Rectal smooth muscle tissue (tissue), 1 donor: ENCODE measurements around the gene CR1L.
"Not testable (repeated sequence)": the region's sequence is repeated elsewhere in the genome, so short reads cannot be mapped to it uniquely, and the experiment has no call there.

ENCODE experiments used
- H3K27ac ChIP-seq: one replicate; pipeline ENCODE4 v1.7.0; 2013; ENCODE audit warnings: low read depth, low read length, inconsistent platforms
- H3K27me3 ChIP-seq: one replicate; pipeline ENCODE4 v1.7.0; 2013; ENCODE audit warnings: low read length; ENCODE audit not compliant: control insufficient read depth, insufficient read depth
- H3K36me3 ChIP-seq: one replicate; pipeline ENCODE4 v1.7.0; 2013; ENCODE audit warnings: low read length; ENCODE audit not compliant: control insufficient read depth, insufficient read depth
- H3K4me1 ChIP-seq: one replicate; pipeline ENCODE4 v1.7.0; 2013; ENCODE audit warnings: low read length; ENCODE audit not compliant: control insufficient read depth, insufficient read depth
- H3K4me3 ChIP-seq: one replicate; pipeline ENCODE4 v1.7.0; 2013; ENCODE audit warnings: low read length
- H3K9ac ChIP-seq: one replicate; pipeline ENCODE4 v1.7.0; 2013; ENCODE audit warnings: low read length

The CR1L gene

GRCh38 chr1:207744000-207744534, 99.1 kb downstream of the CR1L start:
- Histone ChIP-seq H3K4me3 (no peak overlapping the region), H3K4me1 (no peaks in the 10 kb centered on the region), H3K9ac (no peak overlapping the region), H3K27ac (no peak overlapping the region), H3K27me3 (no peaks in the 10 kb centered on the region), H3K36me3 (no peaks in the 10 kb centered on the region)

GRCh38 chr1:207745285-207745684, 100.4 kb downstream of the CR1L start:
- H3K4me3 ChIP-seq = no peak overlapping the region
- no peaks in the 10 kb centered on the region for H3K4me1 ChIP-seq
- H3K27ac ChIP-seq = no peak overlapping the region
- no peaks in the 10 kb centered on the region for H3K36me3 ChIP-seq
- H3K27me3 ChIP-seq = no peaks in the 10 kb centered on the region
- H3K9ac ChIP-seq = no peak overlapping the region

- Histone ChIP-seq H3K9ac (no peak overlapping the region), H3K4me3 (no peak overlapping the region), H3K36me3 (no peaks in the 10 kb centered on the region), H3K4me1 (peaks cover 5% of the 10 kb centered on the region), H3K27ac (no peak overlapping the region), H3K27me3 (no peaks in the 10 kb centered on the region)
These were observed 101.2 kb downstream of the CR1L start for GRCh38 chr1:207745839-207746767.

GRCh38 chr1:207747627-207748492, 102.9 kb downstream of the CR1L start:
- no peak overlapping the region for H3K4me3 ChIP-seq
- H3K27me3 ChIP-seq = no peaks in the 10 kb centered on the region
- peaks cover 8% of the 10 kb centered on the region for H3K4me1 ChIP-seq
- H3K36me3 ChIP-seq = no peaks in the 10 kb centered on the region
- H3K9ac ChIP-seq = no peak overlapping the region
- no peak overlapping the region for H3K27ac ChIP-seq

GRCh38 chr1:207748737-207749528, 104.0 kb downstream of the CR1L start:
- Histone ChIP-seq H3K9ac (no peak overlapping the region), H3K4me3 (no peak overlapping the region), H3K27ac (no peak overlapping the region), H3K27me3 (no peaks in the 10 kb centered on the region), H3K36me3 (no peaks in the 10 kb centered on the region), H3K4me1 (peaks cover 12% of the 10 kb centered on the region)

- H3K4me1 ChIP-seq = peaks cover 12% of the 10 kb centered on the region
- H3K4me3 ChIP-seq = peak overlapping the region; percentile 70
- H3K9ac ChIP-seq = no peak overlapping the region
- no peaks in the 10 kb centered on the region for H3K36me3 ChIP-seq
- H3K27ac ChIP-seq = peak overlapping the region; percentile 88
- H3K27me3 ChIP-seq = no peaks in the 10 kb centered on the region
These were observed 105.8 kb downstream of the CR1L start for GRCh38 chr1:207750631-207751305.

GRCh38 chr1:207751463-207751789, 106.5 kb downstream of the CR1L start:
- not testable (repeated sequence) for H3K27me3 ChIP-seq, H3K36me3 ChIP-seq
- H3K27ac ChIP-seq = peak overlapping the region; percentile 88
- H3K9ac ChIP-seq = peak overlapping the region; percentile 38
- H3K4me3 ChIP-seq = peak overlapping the region; percentile 70
- peaks cover 12% of the 10 kb centered on the region for H3K4me1 ChIP-seq

- Histone ChIP-seq H3K4me1 (peaks cover 12% of the 10 kb centered on the region), H3K27ac (peak within 1 kb of the TSS; percentile 88), H3K4me3 (peak within 1 kb of the TSS; percentile 96), H3K9ac (peak within 1 kb of the TSS; percentile 66), H3K36me3 (no peaks in the 10 kb centered on the region), H3K27me3 (no peaks in the 10 kb centered on the region)
These were observed 107.0 kb downstream of the CR1L start, which contains the start of gene CD46 for GRCh38 chr1:207751790-207752455. Gene CD46 (plus strand): TSS chr1:207752054. CDS start chr1:207752213, 159 bp downstream.

- Histone ChIP-seq H3K27ac (peak overlapping the region; percentile 88), H3K4me1 (peaks cover 12% of the 10 kb centered on the region)
These were observed 107.6 kb downstream of the CR1L start for GRCh38 chr1:207752456-207752998.

GRCh38 chr1:207753611-207754010, 108.7 kb downstream of the CR1L start:
- peaks cover 8% of the 10 kb centered on the region for H3K36me3 ChIP-seq
- H3K4me3 ChIP-seq = peak overlapping the region; percentile 96
- no peak overlapping the region for H3K27ac ChIP-seq
- no peaks in the 10 kb centered on the region for H3K27me3 ChIP-seq
- H3K9ac ChIP-seq = no peak overlapping the region
- peaks cover 12% of the 10 kb centered on the region for H3K4me1 ChIP-seq

More at GRCh38 chr1:207752456-207752998, 107.6 kb downstream of the CR1L start:
- H3K27me3 ChIP-seq = no peaks in the 10 kb centered on the region
- peak overlapping the region; percentile 66 for H3K9ac ChIP-seq
- peaks cover under 1% of the 10 kb centered on the region for H3K36me3 ChIP-seq
- H3K4me3 ChIP-seq = peak overlapping the region; percentile 96

GRCh38 chr1:207754011-207754410, 109.1 kb downstream of the CR1L start:
- peaks cover 8% of the 10 kb centered on the region for H3K36me3 ChIP-seq
- H3K4me1 ChIP-seq = peaks cover 12% of the 10 kb centered on the region
- no peak overlapping the region for H3K27ac ChIP-seq
- H3K4me3 ChIP-seq = no peak overlapping the region
- H3K27me3 ChIP-seq = no peaks in the 10 kb centered on the region
- H3K9ac ChIP-seq = no peak overlapping the region
